Activated CD8-positive, alpha-beta T cell treated with anti-CD3 and anti-CD28 coated beads for 36 hours (primary cell): Measurements from ENCODE around the gene RAD23B. TPM values are rescaled to one million over a fixed set of nuclear protein-coding genes. Genes with fewer than 3 reads are reported as not detected.

Experiments used
- ATAC-seq: fragments of 200-7000 bp; cut with Tn5 transposase; one replicate; pipeline ENCODE4 v1.10.0; 2021; ENCODE audit warnings: mild to moderate bottlenecking, moderate library complexity
- CTCF ChIA-PET: fragments of 350-600 bp; sonication (Branson Sonifier 250); formaldehyde crosslinking; loops from one replicate; lab custom pipeline; 2021; ENCODE audit warnings: antibody characterized with exemption; lab: Charles Lee
- POLR2A ChIA-PET: fragments of 350-600 bp; sonication (Branson Sonifier 250); formaldehyde crosslinking; loops from one replicate; lab custom pipeline; 2021; ENCODE audit warnings: antibody characterized with exemption; lab: Charles Lee
- DNase-seq: peaks from one replicate; pipeline ENCODE4 v3.0.0-alpha.2; 2020
- H3K27ac Mint-ChIP-seq: one replicate; pipeline ENCODE4 v1.8.0; 2021; ENCODE audit warnings: mild to moderate bottlenecking, mixed read lengths
- H3K27me3 Mint-ChIP-seq: one replicate; pipeline ENCODE4 v1.8.0; 2021; ENCODE audit warnings: mixed read lengths
- H3K36me3 Mint-ChIP-seq: one replicate; pipeline ENCODE4 v1.8.0; 2021; ENCODE audit warnings: low read depth, mixed read lengths
- H3K4me1 Mint-ChIP-seq: one replicate; pipeline ENCODE4 v1.8.0; 2021; ENCODE audit warnings: low read depth, mixed read lengths
- H3K4me3 Mint-ChIP-seq: one replicate; pipeline ENCODE4 v1.8.0; 2021; ENCODE audit warnings: mild to moderate bottlenecking, moderate library complexity, mixed read lengths
- H3K9me3 Mint-ChIP-seq: one replicate; pipeline ENCODE4 v1.8.0; 2021; ENCODE audit warnings: mixed read lengths
- intact Hi-C: fragments of 100-400 bp; cut with micrococcal nuclease; formaldehyde crosslinking; loops from one replicate; pipeline ENCODE4 v1.10.0; 2022
- total RNA-seq, 2 experiments: library from RNA; stranded (reverse); gene quantifications; one replicate each; pipeline ENCODE4 v1.2.3, GENCODE V29; 2021
- TF ChIP-seq, protein P1 (sequence below): fragments of 200-600 bp; IDR thresholded peaks from one replicate; pipeline ENCODE4 v1.8.0; 2022; ENCODE audit warnings: antibody characterized with exemption, mild to moderate bottlenecking

The RAD23B gene
- total RNA-seq, 2 experiments from 2014 or later: 115 to 117 TPM

DNA sequence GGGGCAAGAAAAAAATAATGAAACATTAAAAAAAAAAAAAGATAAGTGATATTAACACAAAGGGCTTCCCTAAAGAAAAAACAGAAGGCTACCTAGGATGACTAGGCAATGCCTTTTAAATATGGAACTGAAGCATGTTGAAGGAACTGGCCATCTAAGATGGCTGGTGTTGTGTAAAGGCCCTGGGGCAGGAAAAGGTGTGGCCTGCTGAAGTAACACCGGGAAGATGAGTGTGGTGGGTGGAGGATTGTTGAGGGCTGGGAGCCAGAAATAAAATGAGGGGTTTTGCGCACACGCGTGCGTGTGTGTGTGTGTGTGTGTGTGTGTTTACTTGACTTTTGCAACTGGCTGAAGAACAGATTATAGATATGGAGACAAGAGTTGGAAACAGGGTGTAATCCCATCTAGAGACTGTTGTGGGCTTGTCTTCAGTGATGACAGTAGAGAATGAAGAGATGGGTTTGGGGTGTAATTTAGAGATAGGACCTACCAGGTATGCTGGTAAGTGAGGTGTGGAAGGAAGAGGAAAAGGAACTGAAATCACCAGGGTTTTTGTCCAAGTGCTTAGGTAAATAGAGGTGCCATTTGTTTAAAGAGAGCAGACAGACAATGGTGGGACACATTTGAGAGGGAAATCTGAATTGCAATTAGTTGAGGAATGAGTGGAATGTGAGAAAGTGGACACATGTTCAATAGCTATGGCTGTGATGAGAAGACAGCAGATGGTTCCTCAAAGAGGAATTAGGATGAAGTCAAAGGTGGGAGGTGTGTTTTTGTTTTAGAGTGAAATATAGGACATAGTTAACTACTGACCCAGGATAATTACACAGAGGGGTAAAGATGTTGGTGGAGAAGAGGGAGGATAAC, 33.9 kb downstream of the RAD23B start:
- Mint-ChIP-seq H3K36me3 (peaks cover 71% of the 10 kb centered on the region), H3K9me3 (no peaks in the 10 kb centered on the region), H3K4me1 (peaks cover 52% of the 10 kb centered on the region), H3K4me3 (no peak overlapping the region), H3K27me3 (no peaks in the 10 kb centered on the region), H3K27ac (peak overlapping the region; percentile 43)
- ChIA-PET CTCF (interaction anchor here (4.9 kb wide), 1 partner anchor 25 kb away, joined by 24 read pairs; no protein-coding TSS in a partner anchor), POLR2A (interaction anchor here (0.9 kb wide), 1 partner anchor 13 kb away, joined by 3 read pairs; no protein-coding TSS in a partner anchor)
- ATAC-seq (no peak), DNase-seq (no peak)
- TF ChIP-seq, protein P1, sequence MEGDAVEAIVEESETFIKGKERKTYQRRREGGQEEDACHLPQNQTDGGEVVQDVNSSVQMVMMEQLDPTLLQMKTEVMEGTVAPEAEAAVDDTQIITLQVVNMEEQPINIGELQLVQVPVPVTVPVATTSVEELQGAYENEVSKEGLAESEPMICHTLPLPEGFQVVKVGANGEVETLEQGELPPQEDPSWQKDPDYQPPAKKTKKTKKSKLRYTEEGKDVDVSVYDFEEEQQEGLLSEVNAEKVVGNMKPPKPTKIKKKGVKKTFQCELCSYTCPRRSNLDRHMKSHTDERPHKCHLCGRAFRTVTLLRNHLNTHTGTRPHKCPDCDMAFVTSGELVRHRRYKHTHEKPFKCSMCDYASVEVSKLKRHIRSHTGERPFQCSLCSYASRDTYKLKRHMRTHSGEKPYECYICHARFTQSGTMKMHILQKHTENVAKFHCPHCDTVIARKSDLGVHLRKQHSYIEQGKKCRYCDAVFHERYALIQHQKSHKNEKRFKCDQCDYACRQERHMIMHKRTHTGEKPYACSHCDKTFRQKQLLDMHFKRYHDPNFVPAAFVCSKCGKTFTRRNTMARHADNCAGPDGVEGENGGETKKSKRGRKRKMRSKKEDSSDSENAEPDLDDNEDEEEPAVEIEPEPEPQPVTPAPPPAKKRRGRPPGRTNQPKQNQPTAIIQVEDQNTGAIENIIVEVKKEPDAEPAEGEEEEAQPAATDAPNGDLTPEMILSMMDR: no peak
- intact Hi-C loops: no loop called here

DNA sequence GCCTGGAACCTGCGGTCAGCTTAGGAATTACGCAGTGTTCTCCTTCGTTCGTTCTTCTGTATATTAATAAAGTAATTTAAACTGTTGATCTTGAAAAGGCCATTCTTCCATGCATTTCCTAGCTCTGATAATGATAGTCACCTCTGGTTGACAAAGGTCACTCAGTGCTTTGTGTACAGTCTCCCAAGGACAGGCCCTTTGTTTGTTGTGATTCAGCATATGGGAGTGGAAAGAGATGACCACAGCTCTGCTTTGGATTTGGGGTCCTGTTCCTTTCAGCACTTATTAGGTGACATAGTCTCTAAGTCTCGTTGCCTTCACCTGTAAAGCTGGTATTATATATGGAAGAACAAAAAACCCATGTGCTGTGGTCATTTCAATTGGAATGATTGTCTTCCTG, 39.6 kb downstream of the RAD23B start:
- ATAC-seq (no peak), DNase-seq (no peak)
- POLR2A ChIA-PET: no interaction called here
- CTCF ChIA-PET: interaction anchor here (1.0 to 2.0 kb wide), 2 partner anchors 19 to 151 kb away, joined by 3 to 8 read pairs; no protein-coding TSS in a partner anchor
- Mint-ChIP-seq H3K4me1 (peaks cover 22% of the 10 kb centered on the region), H3K9me3 (peaks cover 2% of the 10 kb centered on the region), H3K4me3 (no peak overlapping the region), H3K27ac (no peak overlapping the region), H3K36me3 (peaks cover 70% of the 10 kb centered on the region), H3K27me3 (no peaks in the 10 kb centered on the region)
- TF ChIP-seq, protein P1: no peak
- intact Hi-C loops: no loop called here

DNA sequence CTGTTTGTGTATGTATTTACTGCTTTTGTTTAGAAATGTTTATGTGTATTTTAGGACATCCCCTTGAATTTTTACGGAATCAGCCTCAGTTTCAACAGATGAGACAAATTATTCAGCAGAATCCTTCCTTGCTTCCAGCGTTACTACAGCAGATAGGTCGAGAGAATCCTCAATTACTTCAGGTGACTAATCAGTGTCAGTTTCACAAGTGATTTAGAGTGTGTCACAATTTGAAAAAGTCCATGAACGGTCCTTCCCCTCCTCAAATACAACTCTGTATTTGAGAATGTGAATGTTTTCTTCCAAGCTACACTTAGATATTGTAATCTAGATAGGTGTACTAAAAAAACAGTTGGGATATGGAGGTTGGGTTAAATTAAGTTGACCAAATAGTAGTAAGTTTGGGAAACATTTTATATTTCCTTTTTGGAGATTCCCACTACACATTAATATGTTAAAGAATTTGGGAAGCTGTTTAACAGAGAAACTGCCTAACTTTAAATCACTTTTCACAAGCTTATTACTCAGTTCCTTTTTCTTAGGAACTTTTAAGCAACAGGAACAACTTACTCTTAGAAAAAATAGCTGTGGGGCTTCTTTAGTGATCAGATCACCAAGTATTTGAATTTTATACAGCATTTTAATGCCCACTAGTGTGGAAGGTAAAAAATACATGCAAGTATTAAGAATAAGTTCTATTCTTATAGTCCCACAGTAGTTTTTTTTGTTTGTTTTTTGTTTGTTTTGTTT, 40.9 kb downstream of the RAD23B start:
- peaks cover 2% of the 10 kb centered on the region for H3K9me3 Mint-ChIP-seq
- TF ChIP-seq, protein P1: no peak
- intact Hi-C loops: no loop called here
- POLR2A ChIA-PET: interaction anchor here (1.3 kb wide), 1 partner anchor 41 kb away, joined by 4 read pairs; the partner anchor contains the start of gene RAD23B
- H3K27ac Mint-ChIP-seq: no peak overlapping the region
- DNase-seq (no peak), ATAC-seq (no peak)
- no peaks in the 10 kb centered on the region for H3K27me3 Mint-ChIP-seq
- peaks cover 18% of the 10 kb centered on the region for H3K4me1 Mint-ChIP-seq
- CTCF ChIA-PET: interaction anchor here (1.0 to 2.0 kb wide), 2 partner anchors 17 to 20 kb away, joined by 5 to 8 read pairs; no protein-coding TSS in a partner anchor
- H3K4me3 Mint-ChIP-seq: no peak overlapping the region
- H3K36me3 Mint-ChIP-seq: peaks cover 70% of the 10 kb centered on the region

DNA sequence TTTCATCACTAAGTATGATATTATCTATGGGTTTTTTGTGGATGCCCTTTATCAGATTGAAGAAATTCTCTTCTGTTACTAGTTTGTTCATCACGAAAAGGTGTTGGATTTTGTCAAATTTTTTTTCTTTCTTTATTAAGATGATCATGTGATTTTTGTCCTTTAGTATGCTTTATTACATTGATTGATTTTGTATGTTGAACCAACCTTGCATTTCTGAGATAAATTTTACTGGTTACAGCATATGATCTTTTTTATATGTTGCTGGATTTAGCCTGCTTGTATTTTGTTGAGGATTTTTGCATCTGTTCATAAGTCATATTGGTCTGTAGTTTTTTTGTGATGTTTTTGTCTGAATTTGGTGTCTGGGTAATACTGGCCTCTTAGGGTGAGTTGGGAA, 42.8 kb downstream of the RAD23B start:
- Mint-ChIP-seq H3K36me3 (peaks cover 72% of the 10 kb centered on the region), H3K4me3 (no peak overlapping the region), H3K4me1 (peaks cover 14% of the 10 kb centered on the region), H3K27ac (no peak overlapping the region), H3K27me3 (no peaks in the 10 kb centered on the region), H3K9me3 (peaks cover 2% of the 10 kb centered on the region)
- TF ChIP-seq, protein P1: no peak
- ATAC-seq (no peak), DNase-seq (no peak)
- ChIA-PET CTCF (no interaction called here), POLR2A (interaction anchor here (0.6 kb wide), 1 partner anchor 271 kb away, joined by 4 read pairs; no protein-coding TSS in a partner anchor)
- intact Hi-C loops: no loop called here
